Daoy (cell line): ENCODE data around the gene DBF4. TPM values are rescaled to one million over a fixed set of nuclear protein-coding genes. Genes with fewer than 3 reads are reported as not detected.

Source experiments
- DNase-seq: peaks from one replicate; pipeline ENCODE4 v3.0.0-alpha.2; 2015; ENCODE audit warnings: low read depth
- total RNA-seq: library from RNA; depleted of rRNA; stranded (reverse); fragments of >200 nt; shearing (Covaris generic); gene quantifications from 2 replicates; pipeline ENCODE4 v1.2.3, GENCODE V29; 2014; rRNA removed

The DBF4 gene
- total RNA-seq, 1 experiment from 2014 or later: 87.8 TPM

DNA sequence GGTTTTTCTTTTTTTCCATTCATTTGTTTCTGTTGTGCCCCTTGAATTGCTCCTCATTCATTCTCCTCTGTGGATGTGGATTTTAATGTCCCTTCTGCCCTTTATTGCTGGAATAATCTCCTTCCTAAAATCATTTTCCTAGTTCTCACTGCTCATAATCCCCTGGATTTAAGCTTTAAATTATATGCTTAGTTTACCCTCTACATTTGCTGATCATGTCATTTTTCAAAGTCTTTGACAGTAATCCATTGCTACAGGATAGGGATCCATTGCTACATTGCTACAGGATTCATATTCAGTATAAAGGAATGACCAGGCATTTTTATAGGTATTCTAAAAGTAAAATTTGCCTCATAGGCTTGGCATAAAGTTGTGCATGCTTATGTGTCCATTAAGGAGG lies 72.1 kb downstream of the DBF4 start:
- no peak for DNase-seq

Other genes with a start within 250 kb of the DBF4 start
- gene RUNDC3B, start 248.1 kb upstream of the DBF4 start, total RNA-seq: 0.48 and 0.63 TPM in 2 replicates
- 17.0 and 19.6 TPM in 2 replicates for gene SLC25A40, start 133 bp upstream of the DBF4 start, total RNA-seq
- 2.6 and 3.0 TPM in 2 replicates for gene ADAM22, start 57.8 kb downstream of the DBF4 start, total RNA-seq